CD4-positive, alpha-beta T cell (primary cell): ENCODE results near the gene AMIGO2. TPM values are rescaled to one million over a fixed set of nuclear protein-coding genes. Genes with fewer than 3 reads are reported as not detected.

Experiments
- ATAC-seq: fragments of 200-7000 bp; cut with Tn5 transposase; one replicate; pipeline ENCODE4 v1.10.0; 2022; ENCODE audit warnings: mild to moderate bottlenecking; ENCODE audit not compliant: poor library complexity
- CTCF ChIA-PET: fragments of 350-600 bp; sonication (Branson Sonifier 250); formaldehyde crosslinking; loops from one replicate; lab custom pipeline; 2021; ENCODE audit warnings: antibody characterized with exemption, inconsistent platforms; lab: Charles Lee
- POLR2A ChIA-PET: fragments of 350-600 bp; sonication (Branson Sonifier 250); formaldehyde crosslinking; loops from one replicate; lab custom pipeline; 2021; ENCODE audit warnings: antibody characterized with exemption, inconsistent platforms; lab: Charles Lee
- DNase-seq, 14 experiments: peaks; one replicate each; pipeline ENCODE4 v3.0.0-alpha.2; 2013 to 2020; ENCODE audit warnings: mixed read lengths in 2 of 14
- H3K27ac ChIP-seq, 2 donors: one replicate each; pipeline versions ENCODE4 v1.5.1 to v1.7.0; 2013; ENCODE audit warnings: low read length in 2 of 2, low read depth in 1 of 2, mild to moderate bottlenecking in 1 of 2
- H3K27me3 ChIP-seq, 2 experiments: 1 replicate in 1 of 2; 2 replicates in 1 of 2; pipeline versions ENCODE4 v1.6.1 to v1.7.0; 2013; ENCODE audit warnings: low read length in 2 of 2, control low read depth in 1 of 2, mild to moderate bottlenecking in 1 of 2, moderate library complexity in 1 of 2; ENCODE audit not compliant: insufficient read depth in 2 of 2, control insufficient read depth in 1 of 2
- H3K36me3 ChIP-seq: one replicate; pipeline ENCODE4 v1.6.1; 2013; ENCODE audit warnings: low read length, control low read depth; ENCODE audit not compliant: insufficient read depth
- H3K4me1 ChIP-seq: one replicate; pipeline ENCODE4 v1.6.1; 2013; ENCODE audit warnings: low read length, control low read depth; ENCODE audit not compliant: insufficient read depth
- H3K4me3 ChIP-seq: one replicate; pipeline ENCODE4 v1.5.1; 2013; ENCODE audit warnings: mild to moderate bottlenecking, low read length, moderate library complexity
- H3K9me3 ChIP-seq, 2 experiments: 1 replicate in 1 of 2; 2 replicates in 1 of 2; pipeline versions ENCODE4 v1.6.1 to v1.7.0; 2013; ENCODE audit warnings: low read length in 2 of 2, mild to moderate bottlenecking in 2 of 2, control low read depth in 1 of 2, moderate library complexity in 1 of 2; ENCODE audit not compliant: control insufficient read depth in 1 of 2, insufficient read depth in 1 of 2
- H3K27ac Mint-ChIP-seq: one replicate; pipeline ENCODE4 v1.8.0; 2020; ENCODE audit warnings: mixed read lengths
- H3K27me3 Mint-ChIP-seq: one replicate; pipeline ENCODE4 v1.8.0; 2021; ENCODE audit warnings: mixed read lengths
- H3K36me3 Mint-ChIP-seq: one replicate; pipeline ENCODE4 v1.8.0; 2021; ENCODE audit warnings: low read depth, mixed read lengths
- H3K4me1 Mint-ChIP-seq: one replicate; pipeline ENCODE4 v1.8.0; 2021; ENCODE audit warnings: low read depth, mixed read lengths
- H3K4me3 Mint-ChIP-seq: one replicate; pipeline ENCODE4 v1.8.0; 2020; ENCODE audit warnings: mild to moderate bottlenecking, mixed read lengths
- H3K9me3 Mint-ChIP-seq: one replicate; pipeline ENCODE4 v1.8.0; 2020; ENCODE audit warnings: mixed read lengths
- CTCF ChIP-seq: fragments of 200-600 bp; IDR thresholded peaks from one replicate; pipeline ENCODE4 v1.8.0; 2022; ENCODE audit warnings: antibody characterized with exemption, mild to moderate bottlenecking
- intact Hi-C, 2 experiments: fragments of 100-400 bp; cut with DNase I in 1 of 2; cut with micrococcal nuclease in 1 of 2; formaldehyde crosslinking; loops; one replicate each; pipeline versions ENCODE4 v1.15.1 to v1.9.0; 2023 to 2025; cut with DNase I, micrococcal nuclease
- total RNA-seq, 174 experiments: library from RNA in 2 of 174; stranded (reverse) in 2 of 174; gene quantifications; one replicate each; pipeline ENCODE4 v1.2.3 and lab custom pipeline; 2021 to 2026

AMIGO2 gene
- total RNA-seq, 2 experiments from 2014 or later, result 9.7 to 10.1 TPM

GRCh38 chr12:47100160-47100559 is 20.4 kb upstream of the AMIGO2 start:
- Mint-ChIP-seq H3K4me1 (peaks cover 9% of the 10 kb centered on the region), H3K27me3 (no peaks in the 10 kb centered on the region), H3K9me3 (no peaks in the 10 kb centered on the region), H3K27ac (no peak overlapping the region), H3K36me3 (peaks cover 10% of the 10 kb centered on the region), H3K4me3 (no peak overlapping the region)
- no peak for TF ChIP-seq CTCF
- Histone ChIP-seq H3K27me3 (no peaks in the 10 kb centered on the region), H3K4me1 (no peaks in the 10 kb centered on the region), H3K4me3 (no peak overlapping the region), H3K36me3 (no peaks in the 10 kb centered on the region), H3K27ac (no peak overlapping the region), H3K9me3 (no peaks in the 10 kb centered on the region)
- intact Hi-C loops, result no loop called here
- ChIA-PET POLR2A (no interaction called here), CTCF (no interaction called here)
- ATAC-seq (no peak), DNase-seq (no peak)

- peaks cover 13% of the 10 kb centered on the region for H3K4me1 Mint-ChIP-seq
- DNase-seq, result no peak
- no peaks in the 10 kb centered on the region for H3K27me3 ChIP-seq
- H3K27ac ChIP-seq, result no peak overlapping the region
- CTCF ChIA-PET, result no interaction called here
- H3K36me3 Mint-ChIP-seq, result peaks cover 6% of the 10 kb centered on the region
- intact Hi-C loops, result loop anchor here in 1 of 2 experiments (10.0 kb wide), 1 partner anchor 55 kb away; no protein-coding TSS in a partner anchor
- no peaks in the 10 kb centered on the region for H3K4me1 ChIP-seq
- ATAC-seq, result no peak
- no peak overlapping the region for H3K27ac Mint-ChIP-seq
- no peaks in the 10 kb centered on the region for H3K27me3 Mint-ChIP-seq
- H3K9me3 ChIP-seq, result no peaks in the 10 kb centered on the region
- H3K4me3 ChIP-seq, result no peak overlapping the region
- POLR2A ChIA-PET, result no interaction called here
- no peak for TF ChIP-seq CTCF
- no peaks in the 10 kb centered on the region for H3K9me3 Mint-ChIP-seq
- H3K4me3 Mint-ChIP-seq, result no peak overlapping the region
- no peaks in the 10 kb centered on the region for H3K36me3 ChIP-seq
These were observed 19.9 kb upstream of the AMIGO2 start for GRCh38 chr12:47099610-47100009.

GRCh38 chr12:47098099-47098498 is 18.3 kb upstream of the AMIGO2 start:
- Mint-ChIP-seq H3K36me3 (peaks cover under 1% of the 10 kb centered on the region), H3K4me1 (peaks cover 28% of the 10 kb centered on the region), H3K9me3 (no peaks in the 10 kb centered on the region), H3K27me3 (no peaks in the 10 kb centered on the region), H3K27ac (no peak overlapping the region), H3K4me3 (no peak overlapping the region)
- Histone ChIP-seq H3K27me3 (no peaks in the 10 kb centered on the region), H3K4me3 (no peak overlapping the region), H3K36me3 (no peaks in the 10 kb centered on the region), H3K27ac (no peak overlapping the region), H3K4me1 (no peaks in the 10 kb centered on the region), H3K9me3 (no peaks in the 10 kb centered on the region)
- no peak for DNase-seq
- POLR2A ChIA-PET, result interaction anchor here (1.3 kb wide), 1 partner anchor 110 kb away, joined by 3 read pairs; no protein-coding TSS in a partner anchor
- no peak for TF ChIP-seq CTCF
- CTCF ChIA-PET, result no interaction called here
- ATAC-seq, result no peak
- intact Hi-C loops, result loop anchor here in 1 of 2 experiments (10.0 kb wide), 1 partner anchor 53 kb away; no protein-coding TSS in a partner anchor
